22Rv1 (cell line): ENCODE data around the gene MCTS1.

Experiments
- ZFX ChIP-seq: fragments of 450-650 bp; IDR thresholded peaks from 2 replicates; pipeline ENCODE4 v1.6.1; 2017; ENCODE audit warnings: antibody characterized with exemption, borderline replicate concordance
- TF ChIP-seq, protein P1 (sequence below): fragments of 450-650 bp; IDR thresholded peaks from 2 replicates; pipeline ENCODE4 v1.5.1; 2017; ENCODE audit warnings: mild to moderate bottlenecking

DNA sequence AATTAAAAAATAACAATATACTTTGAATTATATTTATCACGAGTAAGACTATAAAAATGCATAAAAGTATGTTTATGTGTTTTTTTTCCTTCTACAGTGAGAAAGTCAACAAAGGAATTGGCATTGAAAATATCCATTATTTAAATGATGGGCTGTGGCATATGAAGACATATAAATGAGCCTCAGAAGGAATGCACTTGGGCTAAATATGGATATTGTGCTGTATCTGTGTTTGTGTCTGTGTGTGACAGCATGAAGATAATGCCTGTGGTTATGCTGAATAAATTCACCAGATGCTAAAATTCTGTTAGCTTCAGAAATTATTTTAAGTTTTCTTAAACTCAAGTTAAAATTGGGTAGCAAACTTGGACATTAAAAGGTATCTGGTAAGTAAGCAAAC, 8.2 kb downstream of the MCTS1 start:
- TF ChIP-seq, protein P1, sequence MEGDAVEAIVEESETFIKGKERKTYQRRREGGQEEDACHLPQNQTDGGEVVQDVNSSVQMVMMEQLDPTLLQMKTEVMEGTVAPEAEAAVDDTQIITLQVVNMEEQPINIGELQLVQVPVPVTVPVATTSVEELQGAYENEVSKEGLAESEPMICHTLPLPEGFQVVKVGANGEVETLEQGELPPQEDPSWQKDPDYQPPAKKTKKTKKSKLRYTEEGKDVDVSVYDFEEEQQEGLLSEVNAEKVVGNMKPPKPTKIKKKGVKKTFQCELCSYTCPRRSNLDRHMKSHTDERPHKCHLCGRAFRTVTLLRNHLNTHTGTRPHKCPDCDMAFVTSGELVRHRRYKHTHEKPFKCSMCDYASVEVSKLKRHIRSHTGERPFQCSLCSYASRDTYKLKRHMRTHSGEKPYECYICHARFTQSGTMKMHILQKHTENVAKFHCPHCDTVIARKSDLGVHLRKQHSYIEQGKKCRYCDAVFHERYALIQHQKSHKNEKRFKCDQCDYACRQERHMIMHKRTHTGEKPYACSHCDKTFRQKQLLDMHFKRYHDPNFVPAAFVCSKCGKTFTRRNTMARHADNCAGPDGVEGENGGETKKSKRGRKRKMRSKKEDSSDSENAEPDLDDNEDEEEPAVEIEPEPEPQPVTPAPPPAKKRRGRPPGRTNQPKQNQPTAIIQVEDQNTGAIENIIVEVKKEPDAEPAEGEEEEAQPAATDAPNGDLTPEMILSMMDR = no peak
- TF ChIP-seq ZFX = no peak
